IPS-NIHi11 (cell line): ENCODE results near the gene FHIT.

Source experiments
- DNase-seq: peaks from one replicate; pipeline ENCODE4 v3.0.0; 2012; ENCODE audit warnings: mixed read lengths, low spot score

FHIT gene

GRCh38 chr3:60160822-60161748, 1090.2 kb downstream of the FHIT start:
- no peak for DNase-seq

- DNase-seq: no peak
Observed at GRCh38 chr3:60160111-60160821, 1091.0 kb downstream of the FHIT start.

- DNase-seq: no peak
Observed at GRCh38 chr3:60158035-60158434, 1093.2 kb downstream of the FHIT start.

GRCh38 chr3:60154011-60154410, 1097.2 kb downstream of the FHIT start:
- DNase-seq: no peak

- no peak for DNase-seq
Observed at GRCh38 chr3:60153221-60153999, 1097.8 kb downstream of the FHIT start.

GRCh38 chr3:60149501-60149900, 1101.8 kb downstream of the FHIT start:
- no peak for DNase-seq

- DNase-seq: no peak
Observed at GRCh38 chr3:60147249-60147950, 1103.9 kb downstream of the FHIT start.

GRCh38 chr3:60146121-60146520, 1105.1 kb downstream of the FHIT start:
- DNase-seq: no peak

GRCh38 chr3:60144071-60144470, 1107.2 kb downstream of the FHIT start:
- DNase-seq: no peak

GRCh38 chr3:60142009-60142408, 1109.2 kb downstream of the FHIT start:
- no peak for DNase-seq

GRCh38 chr3:60140160-60140559, 1111.1 kb downstream of the FHIT start:
- DNase-seq: no peak

GRCh38 chr3:60136601-60137000, 1114.7 kb downstream of the FHIT start:
- no peak for DNase-seq

- DNase-seq: no peak
Observed at GRCh38 chr3:60135474-60135873, 1115.8 kb downstream of the FHIT start.

- DNase-seq: no peak
Observed at GRCh38 chr3:60133269-60134162, 1117.7 kb downstream of the FHIT start.

GRCh38 chr3:60131618-60132017, 1119.6 kb downstream of the FHIT start:
- DNase-seq: no peak

GRCh38 chr3:60126511-60127304, 1124.5 kb downstream of the FHIT start:
- no peak for DNase-seq

GRCh38 chr3:60125686-60126085, 1125.6 kb downstream of the FHIT start:
- DNase-seq: no peak

GRCh38 chr3:60120245-60120644, 1131.0 kb downstream of the FHIT start:
- DNase-seq: no peak

GRCh38 chr3:60114191-60114590, 1137.1 kb downstream of the FHIT start:
- no peak for DNase-seq

- no peak for DNase-seq
Observed at GRCh38 chr3:60107275-60107674, 1144.0 kb downstream of the FHIT start.
